ENCODE measurements around the gene A2M. TPM values are rescaled to one million over a fixed set of nuclear protein-coding genes. Genes with fewer than 3 reads are reported as not detected.

A2M gene
- total and polyA plus RNA-seq, 2 experiments from 2014 or later = 0.92 TPM; not detected in 1

- TF ChIP-seq, protein P1, sequence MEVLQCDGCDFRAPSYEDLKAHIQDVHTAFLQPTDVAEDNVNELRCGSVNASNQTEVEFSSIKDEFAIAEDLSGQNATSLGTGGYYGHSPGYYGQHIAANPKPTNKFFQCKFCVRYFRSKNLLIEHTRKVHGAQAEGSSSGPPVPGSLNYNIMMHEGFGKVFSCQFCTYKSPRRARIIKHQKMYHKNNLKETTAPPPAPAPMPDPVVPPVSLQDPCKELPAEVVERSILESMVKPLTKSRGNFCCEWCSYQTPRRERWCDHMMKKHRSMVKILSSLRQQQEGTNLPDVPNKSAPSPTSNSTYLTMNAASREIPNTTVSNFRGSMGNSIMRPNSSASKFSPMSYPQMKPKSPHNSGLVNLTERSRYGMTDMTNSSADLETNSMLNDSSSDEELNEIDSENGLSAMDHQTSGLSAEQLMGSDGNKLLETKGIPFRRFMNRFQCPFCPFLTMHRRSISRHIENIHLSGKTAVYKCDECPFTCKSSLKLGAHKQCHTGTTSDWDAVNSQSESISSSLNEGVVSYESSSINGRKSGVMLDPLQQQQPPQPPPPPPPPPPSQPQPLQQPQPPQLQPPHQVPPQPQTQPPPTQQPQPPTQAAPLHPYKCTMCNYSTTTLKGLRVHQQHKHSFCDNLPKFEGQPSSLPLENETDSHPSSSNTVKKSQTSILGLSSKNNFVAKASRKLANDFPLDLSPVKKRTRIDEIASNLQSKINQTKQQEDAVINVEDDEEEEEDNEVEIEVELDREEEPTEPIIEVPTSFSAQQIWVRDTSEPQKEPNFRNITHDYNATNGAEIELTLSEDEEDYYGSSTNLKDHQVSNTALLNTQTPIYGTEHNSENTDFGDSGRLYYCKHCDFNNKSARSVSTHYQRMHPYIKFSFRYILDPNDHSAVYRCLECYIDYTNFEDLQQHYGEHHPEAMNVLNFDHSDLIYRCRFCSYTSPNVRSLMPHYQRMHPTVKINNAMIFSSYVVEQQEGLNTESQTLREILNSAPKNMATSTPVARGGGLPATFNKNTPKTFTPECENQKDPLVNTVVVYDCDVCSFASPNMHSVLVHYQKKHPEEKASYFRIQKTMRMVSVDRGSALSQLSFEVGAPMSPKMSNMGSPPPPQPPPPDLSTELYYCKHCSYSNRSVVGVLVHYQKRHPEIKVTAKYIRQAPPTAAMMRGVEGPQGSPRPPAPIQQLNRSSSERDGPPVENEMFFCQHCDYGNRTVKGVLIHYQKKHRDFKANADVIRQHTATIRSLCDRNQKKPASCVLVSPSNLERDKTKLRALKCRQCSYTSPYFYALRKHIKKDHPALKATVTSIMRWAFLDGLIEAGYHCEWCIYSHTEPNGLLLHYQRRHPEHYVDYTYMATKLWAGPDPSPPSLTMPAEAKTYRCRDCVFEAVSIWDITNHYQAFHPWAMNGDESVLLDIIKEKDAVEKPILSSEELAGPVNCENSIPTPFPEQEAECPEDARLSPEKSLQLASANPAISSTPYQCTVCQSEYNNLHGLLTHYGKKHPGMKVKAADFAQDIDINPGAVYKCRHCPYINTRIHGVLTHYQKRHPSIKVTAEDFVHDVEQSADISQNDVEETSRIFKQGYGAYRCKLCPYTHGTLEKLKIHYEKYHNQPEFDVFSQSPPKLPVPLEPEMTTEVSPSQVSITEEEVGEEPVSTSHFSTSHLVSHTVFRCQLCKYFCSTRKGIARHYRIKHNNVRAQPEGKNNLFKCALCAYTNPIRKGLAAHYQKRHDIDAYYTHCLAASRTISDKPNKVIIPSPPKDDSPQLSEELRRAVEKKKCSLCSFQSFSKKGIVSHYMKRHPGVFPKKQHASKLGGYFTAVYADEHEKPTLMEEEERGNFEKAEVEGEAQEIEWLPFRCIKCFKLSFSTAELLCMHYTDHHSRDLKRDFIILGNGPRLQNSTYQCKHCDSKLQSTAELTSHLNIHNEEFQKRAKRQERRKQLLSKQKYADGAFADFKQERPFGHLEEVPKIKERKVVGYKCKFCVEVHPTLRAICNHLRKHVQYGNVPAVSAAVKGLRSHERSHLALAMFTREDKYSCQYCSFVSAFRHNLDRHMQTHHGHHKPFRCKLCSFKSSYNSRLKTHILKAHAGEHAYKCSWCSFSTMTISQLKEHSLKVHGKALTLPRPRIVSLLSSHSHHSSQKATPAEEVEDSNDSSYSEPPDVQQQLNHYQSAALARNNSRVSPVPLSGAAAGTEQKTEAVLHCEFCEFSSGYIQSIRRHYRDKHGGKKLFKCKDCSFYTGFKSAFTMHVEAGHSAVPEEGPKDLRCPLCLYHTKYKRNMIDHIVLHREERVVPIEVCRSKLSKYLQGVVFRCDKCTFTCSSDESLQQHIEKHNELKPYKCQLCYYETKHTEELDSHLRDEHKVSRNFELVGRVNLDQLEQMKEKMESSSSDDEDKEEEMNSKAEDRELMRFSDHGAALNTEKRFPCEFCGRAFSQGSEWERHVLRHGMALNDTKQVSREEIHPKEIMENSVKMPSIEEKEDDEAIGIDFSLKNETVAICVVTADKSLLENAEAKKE (CRISPR knock-in tag; IDR thresholded peaks at IDR 0.05) = no peak
- TF ChIP-seq STAT1 (IDR thresholded peaks at IDR 0.05; ENCODE audit: unreplicated experiment) (no peak), ZNF331 (CRISPR knock-in tag; IDR thresholded peaks at IDR 0.05; ENCODE audit: low read depth) (no peak), CREB1 (CRISPR knock-in tag; IDR thresholded peaks at IDR 0.05; ENCODE audit: low read depth) (no peak)
- TF ChIP-seq, protein P2, sequence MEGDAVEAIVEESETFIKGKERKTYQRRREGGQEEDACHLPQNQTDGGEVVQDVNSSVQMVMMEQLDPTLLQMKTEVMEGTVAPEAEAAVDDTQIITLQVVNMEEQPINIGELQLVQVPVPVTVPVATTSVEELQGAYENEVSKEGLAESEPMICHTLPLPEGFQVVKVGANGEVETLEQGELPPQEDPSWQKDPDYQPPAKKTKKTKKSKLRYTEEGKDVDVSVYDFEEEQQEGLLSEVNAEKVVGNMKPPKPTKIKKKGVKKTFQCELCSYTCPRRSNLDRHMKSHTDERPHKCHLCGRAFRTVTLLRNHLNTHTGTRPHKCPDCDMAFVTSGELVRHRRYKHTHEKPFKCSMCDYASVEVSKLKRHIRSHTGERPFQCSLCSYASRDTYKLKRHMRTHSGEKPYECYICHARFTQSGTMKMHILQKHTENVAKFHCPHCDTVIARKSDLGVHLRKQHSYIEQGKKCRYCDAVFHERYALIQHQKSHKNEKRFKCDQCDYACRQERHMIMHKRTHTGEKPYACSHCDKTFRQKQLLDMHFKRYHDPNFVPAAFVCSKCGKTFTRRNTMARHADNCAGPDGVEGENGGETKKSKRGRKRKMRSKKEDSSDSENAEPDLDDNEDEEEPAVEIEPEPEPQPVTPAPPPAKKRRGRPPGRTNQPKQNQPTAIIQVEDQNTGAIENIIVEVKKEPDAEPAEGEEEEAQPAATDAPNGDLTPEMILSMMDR (conservative IDR thresholded peaks at IDR 0.05; ENCODE audit: low read depth in 2 of 2) = no peak
Measured at GRCh38 chr12:9108504-9109212, 7.1 kb downstream of the A2M start (continued).

DNA sequence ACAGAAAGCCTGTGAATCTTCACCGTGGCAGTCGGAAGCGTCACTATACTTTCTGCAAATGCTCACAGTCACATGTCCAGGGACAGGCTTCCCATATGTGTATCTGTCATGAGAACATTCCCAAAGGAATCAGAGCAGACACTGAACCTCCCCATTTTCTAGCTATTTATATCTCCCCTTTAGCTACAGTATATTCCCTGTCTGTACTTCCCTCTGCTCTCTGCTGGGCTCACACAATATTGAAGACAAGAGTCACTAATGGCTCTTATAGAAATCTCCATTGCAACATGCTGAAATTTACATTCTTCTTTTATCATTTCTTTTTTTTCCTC is 8.2 kb downstream of the A2M start:
- H3K27ac ChIP-seq (ENCODE audit: low read depth) = no peak overlapping the region
- no peak overlapping the region for H2AFZ ChIP-seq
- H3K4me1 ChIP-seq (ENCODE audit: insufficient read depth) = no peaks in the 10 kb centered on the region
- no peaks in the 10 kb centered on the region for H3K27me3 Mint-ChIP-seq (ENCODE audit: insufficient read depth, low read depth, poor library complexity)
- H3K79me2 ChIP-seq (replicated peaks; ENCODE audit: insufficient read depth) = no peaks in the 10 kb centered on the region
- no peaks in the 10 kb centered on the region for H3K27me3 ChIP-seq (ENCODE audit: insufficient read depth)
- DNase-seq (ENCODE audit: low spot score) = no peak
- no peaks in the 10 kb centered on the region for H4K20me1 ChIP-seq (replicated peaks; ENCODE audit: insufficient read depth)
- no peaks in the 10 kb centered on the region for H3K4me1 Mint-ChIP-seq
- H3K9me2 ChIP-seq (ENCODE audit: insufficient read depth) = peaks cover 2% of the 10 kb centered on the region; the same call in 1 of the 2 replicates
- no peak overlapping the region for H3K4me3 Mint-ChIP-seq
- no peak overlapping the region for H3K27ac Mint-ChIP-seq
- no peaks in the 10 kb centered on the region for H3K36me3 Mint-ChIP-seq (ENCODE audit: low read depth)
- H3K36me3 ChIP-seq (ENCODE audit: insufficient read depth) = no peaks in the 10 kb centered on the region
- no peak overlapping the region for H3K4me2 ChIP-seq
- no peak for ATAC-seq
- H3K9me3 Mint-ChIP-seq = no peaks in the 10 kb centered on the region
- no peaks in the 10 kb centered on the region for H3F3A ChIP-seq (replicated peaks; ENCODE audit: low read depth)
- H3K4me3 ChIP-seq = no peak overlapping the region
- TF ChIP-seq ZNF331 (CRISPR knock-in tag; IDR thresholded peaks at IDR 0.05; ENCODE audit: low read depth) = no peak
- TF ChIP-seq EZH2phosphoT487 (IDR thresholded peaks at IDR 0.05; ENCODE audit: unreplicated experiment) = no peak
- TF ChIP-seq JUNB (IDR thresholded peaks at IDR 0.05; ENCODE audit: unreplicated experiment) = no peak
- TF ChIP-seq POLR2AphosphoS5 (IDR thresholded peaks at IDR 0.05; ENCODE audit: low read depth) = no peak
- TF ChIP-seq ZNF114 (CRISPR knock-in tag; IDR thresholded peaks at IDR 0.05) = no peak
- TF ChIP-seq ETS1 (IDR thresholded peaks at IDR 0.05) = no peak

Measured in GM23338 (cell line).